Activated gamma-delta T cell treated with Interleukin-2 at 50 U/mL for 16 hours (primary cell): ENCODE results near the gene EPHB3.

Experiments
- DNase-seq: peaks from one replicate; pipeline ENCODE4 v3.0.0-alpha.2; 2020

The EPHB3 gene

DNA sequence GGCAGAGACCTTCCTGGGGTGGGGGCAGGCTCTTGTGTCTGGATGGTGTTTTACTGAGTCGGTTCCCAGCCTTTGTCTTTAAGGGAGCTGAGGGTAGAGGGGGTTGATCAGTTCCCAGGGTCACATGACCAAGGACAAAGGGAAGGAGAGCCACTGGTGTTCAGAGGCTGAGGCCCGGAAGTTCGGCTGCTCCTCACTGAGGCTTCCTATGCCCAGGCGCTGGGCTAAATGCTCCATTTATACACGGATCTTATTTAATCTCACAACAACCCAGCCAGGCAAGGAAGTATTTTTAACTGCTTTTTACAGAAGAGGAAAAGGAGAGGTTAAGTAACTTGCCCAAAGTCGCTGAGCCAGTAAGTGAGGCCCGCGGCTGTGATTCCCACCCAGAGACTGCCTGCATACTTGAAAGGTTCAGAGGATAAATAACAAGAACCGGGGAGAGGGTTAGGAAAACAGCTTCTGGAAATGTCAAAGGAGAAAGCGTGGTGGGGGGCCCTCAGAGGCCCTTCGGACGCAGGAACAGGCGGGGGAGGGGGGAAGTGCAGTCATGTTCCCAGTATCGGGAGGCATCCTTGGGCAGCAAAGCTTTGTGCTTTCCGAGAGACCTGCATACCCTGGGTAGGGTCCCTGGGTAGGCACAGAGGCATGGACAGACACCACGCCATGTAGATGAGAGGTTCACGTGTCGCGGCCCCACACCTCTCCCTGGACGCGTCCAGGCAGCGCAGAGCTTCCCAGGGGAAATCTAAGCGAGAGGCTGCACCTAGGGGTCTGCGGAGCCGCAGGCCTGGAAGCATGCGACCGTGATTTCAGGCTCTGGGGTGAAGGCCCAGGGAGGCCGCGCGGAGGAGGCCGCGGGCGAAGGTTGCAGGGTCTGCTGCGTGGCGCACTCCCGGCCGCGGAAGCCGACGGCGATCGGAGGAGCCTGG is 21.3 kb downstream of the EPHB3 start:
- no peak for DNase-seq

GRCh38 chr3:184583578-184584451 is 22.2 kb downstream of the EPHB3 start:
- no peak for DNase-seq

GRCh38 chr3:184584464-184584891 is 22.9 kb downstream of the EPHB3 start:
- no peak for DNase-seq

DNA sequence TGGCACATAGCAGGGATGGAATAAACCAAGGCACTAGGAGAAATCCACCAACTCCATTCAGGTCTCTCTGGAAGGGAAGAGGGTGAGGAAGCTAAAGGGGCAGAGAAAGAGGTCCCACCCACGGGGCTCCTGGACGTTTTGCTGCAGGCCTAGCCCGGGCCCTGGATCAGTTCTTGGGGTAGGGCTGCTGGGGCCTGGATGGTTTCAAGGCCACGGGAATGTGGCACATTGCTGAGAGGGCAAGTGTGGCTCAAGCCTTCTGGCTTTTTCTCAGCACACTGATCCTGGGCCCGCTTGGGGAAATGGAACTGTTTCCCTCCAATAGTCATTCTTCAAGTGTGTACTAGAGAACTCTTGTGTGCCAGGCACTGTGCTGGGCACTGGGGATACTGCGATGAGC is 24.0 kb downstream of the EPHB3 start:
- DNase-seq = no peak

- no peak for DNase-seq
Observed at GRCh38 chr3:184586851-184587250, 25.3 kb downstream of the EPHB3 start.

GRCh38 chr3:184588776-184589175 is 27.2 kb downstream of the EPHB3 start:
- no peak for DNase-seq

DNA sequence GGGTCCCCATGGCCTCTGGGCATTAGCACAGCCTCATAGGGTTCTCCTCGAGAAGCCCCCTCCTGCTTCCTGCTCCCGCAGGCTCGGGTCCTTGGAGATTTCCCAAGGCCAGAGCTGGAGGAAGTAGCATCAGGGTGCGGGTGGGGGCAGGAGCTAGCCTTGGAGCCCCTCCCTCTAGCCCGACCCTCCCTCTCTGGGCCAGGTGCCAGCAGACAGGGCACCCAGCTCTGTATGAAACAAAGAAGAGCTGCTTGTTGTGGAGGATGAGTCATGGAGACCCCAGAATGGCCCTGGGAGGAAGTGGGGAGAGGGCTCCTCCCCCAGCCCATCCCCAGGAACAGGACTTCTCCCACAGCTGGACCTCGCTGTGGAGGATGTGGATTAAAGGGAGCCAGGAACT is 29.2 kb downstream of the EPHB3 start:
- DNase-seq = no peak

DNA sequence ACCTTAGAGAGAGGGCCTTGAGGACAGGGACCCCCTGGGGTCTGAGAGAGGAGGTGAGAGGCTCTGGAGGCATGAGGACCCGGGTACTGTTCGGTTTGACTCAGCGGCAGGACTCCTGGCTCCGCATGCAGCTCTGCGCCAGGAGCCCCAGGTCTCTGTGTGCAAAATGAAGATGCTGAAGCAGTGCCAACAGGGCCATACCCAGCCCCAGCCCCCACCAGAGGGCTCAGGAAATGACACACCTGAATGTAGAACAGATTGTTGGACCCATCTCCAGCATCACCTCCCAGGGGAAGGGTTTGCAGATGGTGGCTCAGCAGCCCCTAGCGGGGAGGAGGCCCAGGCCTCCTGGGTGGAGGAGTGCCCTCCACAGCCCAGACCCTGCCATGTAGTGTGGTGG is 30.2 kb downstream of the EPHB3 start:
- DNase-seq = no peak

DNA sequence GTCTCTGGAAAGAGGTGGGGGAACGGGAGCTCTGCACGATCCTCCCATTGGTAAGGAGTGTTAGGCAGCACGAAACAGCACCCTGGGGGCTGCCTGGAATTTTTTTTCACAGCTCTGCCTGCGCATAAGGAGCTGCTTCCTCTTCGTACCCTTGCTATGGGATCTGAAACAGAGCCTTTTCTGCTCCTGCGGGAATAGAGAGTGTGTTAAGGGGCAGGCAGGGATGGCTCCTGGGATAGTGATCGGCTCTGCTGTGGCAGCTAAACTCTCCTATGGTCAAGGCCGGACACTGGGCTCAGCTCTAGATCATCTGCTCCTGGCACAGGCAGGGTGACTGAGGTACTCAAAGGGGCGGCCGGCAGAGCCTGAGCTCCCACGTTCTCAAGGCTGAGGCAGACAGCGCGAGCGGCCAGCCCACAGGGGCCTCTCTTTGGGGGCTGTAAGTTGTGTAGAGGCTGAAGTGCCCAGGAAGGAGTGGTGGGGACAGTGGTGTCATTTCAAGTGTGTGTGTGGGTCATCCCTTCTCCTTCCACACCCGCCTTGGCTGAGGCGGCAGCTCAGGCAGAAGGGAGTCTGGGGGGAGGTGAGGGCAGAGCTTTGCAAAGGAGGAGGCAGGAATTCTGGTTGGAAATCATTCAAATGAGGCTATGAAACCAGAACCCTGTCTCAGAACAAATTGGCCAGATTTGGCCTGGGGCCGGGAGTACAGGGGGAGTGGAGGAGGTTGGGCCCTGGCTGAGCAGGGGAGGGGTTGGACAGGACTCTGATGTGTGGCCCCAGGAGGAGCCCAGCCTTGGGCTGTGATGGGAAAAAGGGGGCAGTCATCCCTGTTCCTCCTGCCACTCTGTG is 31.0 kb downstream of the EPHB3 start:
- no peak for DNase-seq

- DNase-seq = no peak
Observed at GRCh38 chr3:184593220-184593927, 31.8 kb downstream of the EPHB3 start.

DNA sequence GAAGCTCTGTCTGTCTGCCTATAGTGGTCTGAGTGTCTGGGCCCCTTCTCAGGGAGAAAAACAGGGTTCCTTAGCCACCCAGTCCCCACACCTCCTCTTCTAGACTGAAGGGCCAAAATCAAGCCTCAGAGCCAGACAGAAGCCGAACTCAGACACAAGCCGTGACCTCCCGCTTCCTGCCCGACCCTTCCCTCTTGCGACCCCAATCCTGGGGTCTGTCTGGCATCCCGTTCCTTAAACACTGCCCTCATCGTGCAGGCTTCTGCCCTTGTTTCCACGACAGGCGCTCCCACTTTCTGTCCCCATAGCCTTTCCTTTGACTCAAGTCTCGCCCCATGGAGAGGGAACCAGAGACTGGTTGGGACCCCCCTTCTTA is 32.3 kb downstream of the EPHB3 start:
- DNase-seq = no peak

DNA sequence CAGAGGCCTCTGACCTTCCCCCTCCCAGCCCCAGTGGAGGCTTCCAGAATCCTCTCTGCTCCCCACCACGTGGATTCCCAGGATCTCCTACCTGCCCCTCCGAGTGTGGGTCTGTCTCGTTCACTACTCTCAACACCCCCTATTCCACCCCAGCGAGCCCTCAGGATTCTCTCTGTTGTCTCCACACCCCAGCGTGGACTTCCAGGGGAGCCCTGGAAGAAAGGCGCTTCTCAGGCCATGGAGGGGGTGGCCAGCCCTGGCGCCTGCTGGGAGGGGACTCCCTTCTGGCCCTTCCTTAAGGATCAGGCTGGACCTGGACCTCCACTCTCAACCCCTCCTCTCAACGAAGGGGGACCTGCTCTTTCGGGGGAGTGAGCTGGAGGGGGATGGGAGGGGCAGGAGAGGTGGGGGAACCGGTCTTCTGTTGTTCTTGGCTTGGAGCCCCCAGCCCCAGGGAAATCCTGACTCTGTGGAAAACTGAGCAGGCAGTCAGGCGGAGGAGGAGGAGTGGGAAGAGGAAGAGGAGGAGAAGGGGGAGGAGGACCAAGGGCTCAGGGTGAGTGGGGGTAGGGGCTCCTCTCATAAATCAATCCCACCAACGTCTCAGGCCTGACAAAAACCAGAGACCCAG is 32.9 kb downstream of the EPHB3 start:
- DNase-seq = no peak

DNA sequence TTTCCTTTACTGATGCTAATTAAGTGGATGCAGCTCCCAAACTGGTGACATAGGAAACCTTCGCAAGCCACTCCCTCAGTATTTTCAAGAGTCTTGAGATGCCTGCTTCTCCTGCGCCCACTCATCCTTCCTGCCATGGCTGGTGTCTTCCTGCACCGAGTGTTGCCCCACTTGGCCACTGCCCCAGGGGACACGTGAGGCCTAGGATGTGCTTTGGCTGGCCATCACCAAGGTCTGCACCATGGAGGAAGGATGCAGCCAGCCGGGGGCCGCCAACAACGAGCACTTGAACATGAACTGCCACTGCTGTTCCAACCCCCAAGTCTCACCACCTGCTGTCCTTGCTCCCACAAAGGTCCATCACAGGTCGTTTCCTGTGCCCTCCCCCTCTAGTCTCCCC is 34.1 kb downstream of the EPHB3 start:
- no peak for DNase-seq

DNA sequence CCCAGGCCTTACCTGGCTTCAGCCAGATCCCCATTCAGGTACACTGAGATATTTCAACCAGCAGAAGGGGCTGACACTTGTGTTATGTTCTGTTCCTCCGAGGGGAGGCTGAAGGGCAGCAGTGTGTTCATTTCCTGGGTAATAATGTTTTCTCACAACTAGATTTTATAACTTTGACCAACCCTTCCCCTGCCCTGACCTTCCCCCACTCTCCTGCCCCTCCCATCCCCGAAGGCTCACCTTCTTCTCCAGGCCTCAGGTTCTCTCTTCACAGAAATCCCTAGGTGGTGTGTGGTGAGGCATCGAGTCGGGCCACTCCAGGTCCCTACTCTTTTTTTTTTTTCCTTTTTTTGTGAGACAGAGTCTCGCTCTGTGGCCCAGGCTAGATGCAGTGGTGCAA is 34.6 kb downstream of the EPHB3 start:
- DNase-seq = no peak

DNA sequence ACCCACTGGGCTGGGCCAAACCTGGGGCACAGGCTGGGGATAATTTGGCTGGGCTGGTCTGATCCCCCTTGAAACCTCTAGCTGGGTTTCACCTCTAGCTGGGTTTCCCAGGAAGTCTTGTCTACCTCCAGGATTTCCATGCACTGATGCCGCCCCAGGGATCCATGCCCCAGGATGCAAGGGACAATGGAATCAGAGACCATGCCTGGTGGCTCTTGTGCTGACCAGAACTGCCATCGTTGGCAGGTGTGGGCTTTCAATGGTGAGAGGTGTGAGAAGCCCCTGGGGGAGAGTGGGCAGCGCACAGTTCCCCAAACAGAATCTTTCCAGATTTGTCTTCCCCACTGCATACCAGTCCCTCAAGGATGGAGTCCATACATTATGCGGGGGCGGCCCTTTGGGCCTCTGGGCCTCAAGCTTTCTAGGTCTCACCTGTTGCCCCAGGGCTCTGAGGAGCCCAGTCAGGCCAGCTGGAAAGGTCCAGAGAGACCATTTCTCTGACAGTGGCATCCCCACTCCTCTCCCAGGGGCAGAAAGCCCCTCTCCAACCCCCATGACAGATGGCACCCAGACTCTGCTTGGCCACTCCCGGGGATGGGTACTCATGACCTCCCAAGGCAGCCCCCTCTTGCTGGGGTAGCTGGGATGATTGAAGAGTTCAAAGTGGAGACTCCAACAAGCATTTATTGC is 35.4 kb downstream of the EPHB3 start:
- no peak for DNase-seq

DNA sequence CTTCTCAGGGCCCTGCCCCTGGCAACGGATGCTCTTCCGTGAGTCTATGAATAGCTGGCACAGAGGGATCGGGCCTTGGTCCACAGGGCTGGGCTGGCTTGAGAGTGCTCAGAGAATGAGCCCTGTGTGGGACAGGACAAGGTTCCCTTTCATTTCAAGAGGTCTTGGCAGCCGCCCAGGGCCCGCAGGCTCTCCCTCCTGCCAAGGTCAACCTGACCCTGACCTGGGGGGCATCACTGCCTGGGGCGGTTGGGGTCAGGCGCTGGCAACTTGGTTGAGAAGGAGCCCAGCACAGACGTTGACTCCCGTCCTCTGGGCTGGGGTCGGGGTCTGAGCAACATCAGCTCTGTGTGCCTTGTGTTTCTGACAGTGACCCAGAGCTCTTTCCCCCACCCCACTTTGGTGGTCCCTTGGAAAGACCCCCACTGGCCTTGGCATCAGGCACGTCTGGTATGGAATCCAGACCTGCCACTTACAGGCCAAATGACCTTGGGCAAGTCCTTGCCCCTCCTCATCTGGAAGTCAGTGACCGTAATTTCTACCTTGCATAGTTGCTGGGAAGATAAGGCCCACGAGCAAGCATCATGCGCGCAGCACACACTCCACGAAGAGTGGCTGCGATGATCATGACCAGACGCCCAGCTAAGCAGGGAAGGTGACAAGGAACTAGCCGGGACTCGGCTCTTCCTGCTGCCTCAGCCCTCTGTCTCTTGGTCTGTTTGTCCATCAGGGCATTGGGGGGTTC is 36.4 kb downstream of the EPHB3 start:
- no peak for DNase-seq

- DNase-seq = no peak
Observed at GRCh38 chr3:184598574-184598927, 37.0 kb downstream of the EPHB3 start.

DNA sequence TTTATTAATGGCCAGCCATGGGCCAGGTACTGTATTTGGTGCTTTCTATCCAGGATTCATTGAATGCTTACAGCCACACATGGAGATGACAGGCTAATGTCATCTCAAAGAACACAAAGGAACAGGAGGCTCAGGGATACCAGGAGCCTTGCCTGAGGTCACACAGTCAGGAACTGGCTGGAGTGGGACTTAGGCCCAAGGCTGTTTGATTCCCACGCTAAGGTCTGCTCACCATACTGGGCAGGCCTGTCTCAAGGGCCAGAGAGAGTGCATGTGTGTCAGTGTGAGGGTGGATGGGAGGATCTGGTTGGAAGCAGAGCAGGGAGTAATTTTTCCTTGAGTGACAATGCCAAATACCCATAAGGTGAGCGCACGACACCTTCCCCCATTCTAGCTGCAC is 37.6 kb downstream of the EPHB3 start:
- DNase-seq = no peak

DNA sequence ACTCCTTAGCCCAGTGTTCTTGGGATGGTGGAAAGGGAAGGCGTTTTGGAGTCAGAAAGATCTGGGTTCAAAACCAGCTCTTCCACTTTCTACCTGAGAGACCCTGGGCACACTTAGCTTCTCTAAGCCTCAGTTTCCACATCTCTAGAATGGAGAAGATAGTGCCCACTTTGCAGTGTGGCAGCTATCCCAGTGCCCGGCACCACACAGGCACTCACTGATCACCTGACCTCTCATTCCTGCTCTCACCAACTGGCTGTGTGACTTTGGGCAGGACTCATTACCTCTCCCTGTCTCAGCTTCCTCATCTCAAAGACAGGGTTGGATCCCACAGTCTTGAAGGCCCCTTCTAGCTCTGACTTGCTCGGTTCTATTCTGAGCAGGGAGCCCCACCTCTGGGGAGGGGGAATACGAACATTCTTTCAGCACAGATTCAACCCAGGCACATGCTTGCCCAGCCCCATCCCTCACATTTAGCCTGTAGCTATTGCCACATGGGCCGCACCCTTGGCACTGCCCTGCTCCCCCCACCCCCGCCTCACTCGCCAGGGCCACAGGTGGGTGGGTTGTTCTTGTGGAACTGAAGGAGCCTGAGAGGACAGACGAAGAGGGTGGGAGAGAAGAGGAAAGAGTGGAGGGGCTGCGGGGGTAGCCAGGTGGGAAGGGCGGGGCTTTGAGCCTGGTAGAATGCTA is 39.2 kb downstream of the EPHB3 start:
- DNase-seq = no peak
